C4-2B (cell line): Measurements from ENCODE around the gene GBX2.

Source experiments
- ZFX ChIP-seq: fragments of 450-650 bp; IDR thresholded peaks from 2 replicates; pipeline ENCODE4 v1.6.1; 2017
- TF ChIP-seq, protein P1 (sequence below): fragments of 450-650 bp; conservative IDR thresholded peaks from 2 replicates; pipeline ENCODE4 v1.5.1; 2017; ENCODE audit warnings: mild to moderate bottlenecking

DNA sequence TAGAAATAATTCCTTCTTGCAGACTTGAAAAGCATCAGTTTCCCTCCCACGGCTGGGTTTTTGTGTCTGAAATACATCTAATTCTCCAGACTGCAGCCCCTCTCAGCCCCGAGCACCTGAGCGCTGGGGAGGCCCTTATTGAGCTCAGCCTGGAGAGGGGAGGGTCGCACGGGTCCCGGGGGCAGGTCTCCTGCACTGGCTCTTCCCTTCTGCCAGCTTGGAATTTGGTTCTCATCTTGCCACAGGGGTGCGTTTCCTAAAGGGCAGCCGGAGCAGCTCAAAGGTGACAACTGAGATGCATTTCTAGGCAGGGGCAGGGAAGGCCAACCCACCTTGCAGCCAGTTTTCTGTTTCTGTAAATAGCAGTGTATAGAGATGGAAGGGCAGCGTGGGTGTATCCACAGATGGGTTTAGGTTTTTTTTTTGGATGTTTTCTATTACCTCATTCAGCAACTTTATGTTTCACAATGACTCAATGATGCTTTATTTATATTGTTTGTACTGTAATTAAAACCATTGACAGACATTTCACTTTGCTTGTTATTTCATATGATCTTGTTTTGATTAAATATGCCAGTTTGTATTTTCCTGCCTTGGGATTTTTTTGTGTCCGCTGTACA is 37.0 kb downstream of the GBX2 start:
- TF ChIP-seq, protein P1, sequence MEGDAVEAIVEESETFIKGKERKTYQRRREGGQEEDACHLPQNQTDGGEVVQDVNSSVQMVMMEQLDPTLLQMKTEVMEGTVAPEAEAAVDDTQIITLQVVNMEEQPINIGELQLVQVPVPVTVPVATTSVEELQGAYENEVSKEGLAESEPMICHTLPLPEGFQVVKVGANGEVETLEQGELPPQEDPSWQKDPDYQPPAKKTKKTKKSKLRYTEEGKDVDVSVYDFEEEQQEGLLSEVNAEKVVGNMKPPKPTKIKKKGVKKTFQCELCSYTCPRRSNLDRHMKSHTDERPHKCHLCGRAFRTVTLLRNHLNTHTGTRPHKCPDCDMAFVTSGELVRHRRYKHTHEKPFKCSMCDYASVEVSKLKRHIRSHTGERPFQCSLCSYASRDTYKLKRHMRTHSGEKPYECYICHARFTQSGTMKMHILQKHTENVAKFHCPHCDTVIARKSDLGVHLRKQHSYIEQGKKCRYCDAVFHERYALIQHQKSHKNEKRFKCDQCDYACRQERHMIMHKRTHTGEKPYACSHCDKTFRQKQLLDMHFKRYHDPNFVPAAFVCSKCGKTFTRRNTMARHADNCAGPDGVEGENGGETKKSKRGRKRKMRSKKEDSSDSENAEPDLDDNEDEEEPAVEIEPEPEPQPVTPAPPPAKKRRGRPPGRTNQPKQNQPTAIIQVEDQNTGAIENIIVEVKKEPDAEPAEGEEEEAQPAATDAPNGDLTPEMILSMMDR, result no peak
- no peak for TF ChIP-seq ZFX
